GM21717 (cell line): ENCODE results near the gene PPP1R36.
"Not testable (repeated sequence)": the region's sequence is repeated elsewhere in the genome, so short reads cannot be mapped to it uniquely, and the experiment has no call there.

Source experiments
- ATAC-seq: cut with Tn5 transposase; IDR thresholded peaks from one replicate; pipeline ENCODE4 v1.9.1; 2021; ENCODE audit warnings: mild to moderate bottlenecking, moderate library complexity; ENCODE audit not compliant: unreplicated experiment

The PPP1R36 gene

GRCh38 chr14:64562436-64562835 is 12.7 kb downstream of the PPP1R36 start:
- no peak for ATAC-seq

DNA sequence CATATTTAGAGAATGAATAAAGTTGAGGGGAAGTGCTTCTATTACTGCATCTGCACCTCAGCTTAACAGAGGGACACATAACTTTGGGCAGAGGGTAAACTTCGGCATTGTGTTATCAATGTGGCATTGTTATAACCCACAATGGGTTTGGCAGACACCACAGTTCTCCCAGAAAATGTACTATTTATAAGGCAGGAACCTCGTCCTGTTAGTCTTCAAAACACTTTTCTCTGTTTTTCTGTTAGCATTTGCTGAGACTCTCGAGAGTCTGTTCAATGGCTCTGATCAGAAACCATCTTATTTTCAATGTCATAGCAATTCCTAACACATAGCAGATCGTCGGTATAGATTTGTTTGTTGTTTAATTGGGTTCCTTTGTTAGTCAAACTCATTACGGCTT is 13.9 kb downstream of the PPP1R36 start:
- no peak for ATAC-seq

DNA sequence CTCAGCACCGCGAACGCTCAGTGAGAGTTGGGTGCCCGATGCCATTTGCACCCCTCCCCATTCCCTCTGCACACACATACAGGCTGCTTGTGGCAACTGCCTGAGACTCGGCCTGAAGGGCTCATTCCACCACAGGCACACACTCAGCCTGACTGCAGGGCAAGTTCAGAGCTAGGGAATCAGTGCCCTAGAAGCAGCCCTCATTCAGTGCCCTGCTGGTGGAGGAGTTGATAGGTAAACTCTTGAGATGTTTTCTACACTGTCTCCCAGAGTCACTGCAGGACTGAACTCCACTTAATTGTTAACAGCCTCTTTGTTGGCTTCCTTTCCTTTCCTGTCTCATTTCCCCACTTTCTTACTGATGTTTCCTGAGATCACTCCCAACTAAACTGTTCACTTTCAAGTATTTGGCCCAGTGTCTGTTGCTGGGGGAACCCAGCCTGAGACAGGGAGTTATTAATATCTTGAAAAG is 16.9 kb downstream of the PPP1R36 start:
- ATAC-seq, result no peak

GRCh38 chr14:64569138-64569631 is 19.4 kb downstream of the PPP1R36 start:
- ATAC-seq, result no peak

DNA sequence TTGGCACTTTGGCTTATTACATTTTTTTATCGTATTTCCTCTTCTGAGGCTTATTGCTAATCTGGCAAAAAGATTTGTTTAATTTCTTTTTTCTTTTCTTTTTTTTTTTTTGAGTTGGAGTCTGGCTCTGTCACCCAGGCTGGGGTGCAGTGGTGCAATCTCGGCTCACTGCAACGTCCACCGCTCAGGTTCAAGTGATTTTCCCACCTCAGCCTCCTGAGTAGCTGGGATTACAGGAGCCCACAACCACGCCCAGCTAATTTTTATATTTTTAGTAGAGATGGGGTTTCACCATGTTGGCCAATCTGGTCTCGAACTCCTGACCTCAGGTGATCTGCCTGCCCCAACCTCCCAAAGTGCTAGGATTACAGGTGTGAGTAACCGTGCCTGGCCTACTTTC is 19.9 kb downstream of the PPP1R36 start:
- ATAC-seq, result not testable (repeated sequence)

GRCh38 chr14:64572386-64573104 is 22.8 kb downstream of the PPP1R36 start:
- ATAC-seq, result no peak

- ATAC-seq, result no peak
Observed at GRCh38 chr14:64573109-64573508, 23.3 kb downstream of the PPP1R36 start.

DNA sequence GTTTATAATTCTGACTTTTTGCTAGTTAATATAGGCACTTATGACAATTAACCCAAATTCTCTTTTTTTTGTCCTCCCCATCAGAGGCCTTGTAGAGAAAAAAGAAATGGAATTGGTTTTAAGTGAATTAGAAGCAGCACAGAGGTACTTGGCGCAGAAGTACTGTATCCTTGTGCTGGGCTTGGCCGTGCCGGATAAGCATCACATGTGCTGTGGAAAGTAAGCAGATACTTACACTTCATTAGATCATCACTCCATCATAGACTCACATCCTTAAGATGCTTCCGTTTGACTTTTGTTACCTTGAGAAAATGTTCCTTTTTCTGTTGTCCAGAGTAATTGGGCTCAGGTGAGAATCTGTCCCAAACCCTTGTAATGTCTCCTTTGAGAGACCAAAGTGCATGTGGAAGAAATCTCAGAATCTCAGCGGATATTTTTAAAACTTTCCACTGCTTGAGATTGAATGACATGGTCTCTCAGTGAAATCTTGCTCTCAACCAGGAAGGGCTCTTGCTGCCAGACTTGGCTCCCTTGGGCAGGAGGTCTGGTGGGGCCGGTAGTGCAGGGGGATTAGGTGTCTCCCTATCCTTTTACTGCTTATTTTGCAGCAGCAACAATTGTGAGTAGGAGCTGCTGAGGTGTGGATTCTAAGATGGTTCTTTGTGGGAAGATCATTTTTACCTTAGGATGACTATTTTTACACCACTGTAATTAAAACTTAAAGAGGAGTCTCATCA is 24.8 kb downstream of the PPP1R36 start:
- ATAC-seq, result no peak

GRCh38 chr14:64577211-64577610 is 27.4 kb downstream of the PPP1R36 start:
- no peak for ATAC-seq

GRCh38 chr14:64580467-64580866 is 30.7 kb downstream of the PPP1R36 start:
- no peak for ATAC-seq

GRCh38 chr14:64581363-64581762 is 31.6 kb downstream of the PPP1R36 start:
- no peak for ATAC-seq

DNA sequence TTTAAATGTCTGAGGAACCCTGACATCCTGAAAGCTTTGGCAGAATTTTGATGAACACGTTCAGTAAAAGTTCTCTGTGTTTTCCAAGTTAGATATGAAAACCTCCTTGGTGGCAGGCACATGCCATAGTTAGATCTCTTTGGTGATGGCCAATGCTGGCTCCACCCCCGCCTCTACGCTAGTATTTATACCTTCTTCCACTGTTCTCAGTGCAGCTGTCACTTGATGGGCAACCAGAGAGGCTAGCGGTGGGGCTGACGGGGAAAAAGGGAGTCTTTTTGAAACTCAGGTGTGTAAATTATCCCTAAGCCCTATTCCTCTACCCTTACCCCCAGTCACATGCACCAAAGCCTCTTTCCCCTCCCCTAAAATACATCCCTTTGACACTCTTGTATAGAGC is 32.1 kb downstream of the PPP1R36 start:
- no peak for ATAC-seq

DNA sequence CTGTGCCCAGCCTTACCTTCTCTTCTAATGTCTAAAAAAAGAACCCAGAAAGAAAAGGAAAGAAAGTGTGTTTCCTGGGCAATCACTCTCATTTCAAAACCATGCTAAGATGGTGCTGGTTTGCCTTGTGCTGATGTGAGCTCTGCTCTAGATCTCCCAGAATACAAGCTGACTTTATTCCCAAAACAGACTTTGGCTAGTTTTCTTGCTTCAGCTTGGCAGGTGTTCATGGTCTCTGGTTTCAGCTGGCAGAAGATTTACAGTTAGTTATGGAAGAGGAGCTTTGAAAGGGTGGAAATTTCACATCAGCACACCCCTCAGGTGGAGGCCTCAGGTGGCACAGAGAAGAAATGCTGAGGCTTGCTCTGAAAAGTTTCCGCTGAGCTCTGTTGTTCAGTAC is 34.4 kb downstream of the PPP1R36 start:
- no peak for ATAC-seq

- no peak for ATAC-seq
Observed at GRCh38 chr14:64591809-64592208, 42.0 kb downstream of the PPP1R36 start.

- ATAC-seq, result no peak
Observed at GRCh38 chr14:64594438-64594837, 44.7 kb downstream of the PPP1R36 start.

- ATAC-seq, result no peak
Observed at GRCh38 chr14:64598404-64598803, 48.6 kb downstream of the PPP1R36 start.

DNA sequence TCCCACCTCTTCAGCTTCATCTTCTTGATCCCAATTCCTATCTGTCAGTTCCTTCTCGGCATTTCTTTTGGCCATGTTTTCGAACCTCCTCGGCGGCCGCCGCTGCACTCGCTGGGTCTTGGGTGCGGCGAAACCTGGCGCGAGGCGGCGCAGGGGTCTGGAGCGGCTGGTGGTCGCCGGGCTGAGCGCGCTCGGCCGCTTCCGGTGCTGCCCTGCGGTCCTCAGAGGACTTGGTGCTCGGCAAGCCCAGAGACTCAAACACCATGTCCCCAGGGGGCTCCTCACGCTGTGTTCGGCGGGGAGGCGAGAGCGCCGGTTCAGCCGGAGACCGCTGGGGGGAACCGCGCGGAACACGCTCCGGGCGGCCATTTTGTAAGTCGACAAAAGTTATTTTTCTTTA is 51.8 kb downstream of the PPP1R36 start:
- no peak for ATAC-seq

- ATAC-seq, result no peak
Observed at GRCh38 chr14:64602826-64603225, 53.1 kb downstream of the PPP1R36 start.

DNA sequence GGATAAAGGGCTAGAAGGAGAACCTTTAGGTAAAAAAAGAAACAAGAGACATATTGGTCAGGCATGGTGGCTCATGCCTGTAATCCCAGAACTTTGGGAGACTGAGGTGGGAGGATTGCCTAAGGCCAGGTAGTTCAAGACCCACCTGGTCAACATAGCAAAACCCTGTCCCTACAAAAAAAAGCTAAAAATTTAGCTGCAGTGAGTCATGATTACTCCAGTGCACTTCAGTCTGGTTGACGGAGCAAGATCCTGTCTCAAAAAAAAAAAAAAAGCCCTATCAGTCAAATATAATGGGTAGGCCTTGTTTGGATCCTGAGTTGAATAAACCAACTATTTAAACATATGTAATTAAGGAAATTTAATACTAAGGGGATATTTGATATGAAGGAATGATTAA is 54.2 kb downstream of the PPP1R36 start:
- no peak for ATAC-seq

DNA sequence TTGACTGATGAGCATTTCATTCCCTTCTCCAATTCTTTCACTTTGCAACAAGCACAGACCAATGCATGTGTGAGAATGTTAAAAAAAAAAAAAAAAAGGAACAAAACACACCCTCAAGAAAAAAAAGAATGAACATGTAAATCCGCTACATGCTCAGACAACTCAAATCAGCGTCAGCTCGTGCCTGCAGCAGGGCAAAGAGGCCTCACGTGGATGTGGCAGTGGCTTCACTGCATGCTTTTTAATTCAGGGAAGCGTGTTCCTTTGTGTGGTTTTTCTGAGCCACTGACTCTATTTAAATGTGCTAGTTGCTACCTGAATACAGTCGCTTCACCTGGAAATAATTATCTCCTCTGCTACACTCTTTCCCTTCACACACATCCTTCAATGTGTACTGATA is 55.1 kb downstream of the PPP1R36 start:
- no peak for ATAC-seq

DNA sequence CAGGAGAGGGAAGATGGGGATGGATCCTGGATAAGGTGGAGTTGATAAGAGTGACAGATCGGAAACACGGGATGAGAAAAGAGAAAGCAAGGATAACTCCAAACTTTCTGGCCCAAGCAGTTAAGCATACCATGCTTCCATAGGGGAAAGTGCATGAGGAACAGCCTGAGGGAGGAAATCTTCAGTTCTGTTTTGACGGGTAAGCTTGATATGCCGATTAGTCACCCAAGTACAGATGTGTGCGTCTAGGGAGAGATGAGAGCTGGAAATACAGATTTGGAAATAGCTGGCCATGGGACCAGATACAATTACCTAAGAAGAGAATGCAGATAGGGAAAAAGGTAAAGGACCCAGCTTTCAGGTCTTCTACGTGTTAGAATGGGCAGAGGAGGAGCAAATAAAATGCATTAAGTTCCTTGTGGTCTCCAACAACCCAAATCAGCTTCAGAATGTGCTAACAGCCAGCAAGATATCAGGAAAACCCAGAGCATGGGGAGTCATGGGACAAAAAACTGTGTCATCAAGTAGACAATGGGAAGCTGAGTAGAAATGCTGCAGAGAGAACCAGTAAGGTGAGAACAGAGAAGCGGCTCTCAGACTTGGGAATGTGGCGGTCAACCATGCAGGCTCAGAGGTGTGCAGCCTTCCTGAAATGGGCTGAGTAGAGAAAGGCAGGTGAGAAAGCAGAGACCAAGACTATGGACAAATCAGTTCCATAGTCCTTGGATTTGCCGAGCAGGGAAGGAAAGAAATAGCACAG is 56.3 kb downstream of the PPP1R36 start:
- no peak for ATAC-seq
